Measurements from ENCODE around the gene ASPHD2.

DNA sequence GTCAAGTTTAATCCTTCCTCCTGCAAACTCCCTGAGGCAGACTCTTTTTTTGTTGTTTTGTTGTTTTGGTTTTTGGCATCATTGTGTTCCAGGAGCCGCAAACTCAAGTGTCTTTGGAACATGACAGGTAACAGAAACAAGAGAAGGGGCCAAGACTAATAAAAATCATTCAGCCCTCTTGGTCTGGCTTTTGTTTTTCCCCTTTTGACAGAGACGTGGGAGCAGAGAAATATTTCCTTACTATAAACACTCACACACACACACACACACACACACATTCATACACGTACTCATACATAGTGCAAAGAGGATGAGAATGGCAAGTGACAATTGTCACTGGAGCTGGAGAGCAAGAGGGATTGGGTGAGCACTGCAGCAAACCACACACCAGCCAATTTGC is 10.4 kb upstream of the ASPHD2 start:
- no peak for TF ChIP-seq REST (IDR thresholded peaks at IDR 0.05; ENCODE audit: insufficient replicate concordance, low read depth)
- TF ChIP-seq POLR2AphosphoS5 (IDR thresholded peaks at IDR 0.05; ENCODE audit: low read depth): no peak
- TF ChIP-seq, protein P1, sequence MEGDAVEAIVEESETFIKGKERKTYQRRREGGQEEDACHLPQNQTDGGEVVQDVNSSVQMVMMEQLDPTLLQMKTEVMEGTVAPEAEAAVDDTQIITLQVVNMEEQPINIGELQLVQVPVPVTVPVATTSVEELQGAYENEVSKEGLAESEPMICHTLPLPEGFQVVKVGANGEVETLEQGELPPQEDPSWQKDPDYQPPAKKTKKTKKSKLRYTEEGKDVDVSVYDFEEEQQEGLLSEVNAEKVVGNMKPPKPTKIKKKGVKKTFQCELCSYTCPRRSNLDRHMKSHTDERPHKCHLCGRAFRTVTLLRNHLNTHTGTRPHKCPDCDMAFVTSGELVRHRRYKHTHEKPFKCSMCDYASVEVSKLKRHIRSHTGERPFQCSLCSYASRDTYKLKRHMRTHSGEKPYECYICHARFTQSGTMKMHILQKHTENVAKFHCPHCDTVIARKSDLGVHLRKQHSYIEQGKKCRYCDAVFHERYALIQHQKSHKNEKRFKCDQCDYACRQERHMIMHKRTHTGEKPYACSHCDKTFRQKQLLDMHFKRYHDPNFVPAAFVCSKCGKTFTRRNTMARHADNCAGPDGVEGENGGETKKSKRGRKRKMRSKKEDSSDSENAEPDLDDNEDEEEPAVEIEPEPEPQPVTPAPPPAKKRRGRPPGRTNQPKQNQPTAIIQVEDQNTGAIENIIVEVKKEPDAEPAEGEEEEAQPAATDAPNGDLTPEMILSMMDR (IDR thresholded peaks at IDR 0.05; ENCODE audit: insufficient read depth, low read length): no peak
